GM12801 (cell line): Measurements from ENCODE around the gene TWF2.

Source experiments
- TF ChIP-seq, protein P1 (sequence below): IDR thresholded peaks from one replicate; pipeline ENCODE4 v1.5.1; 2011; ENCODE audit warnings: control low read depth; ENCODE audit not compliant: insufficient read length; ENCODE audit errors: extremely low read depth

TWF2 gene

DNA sequence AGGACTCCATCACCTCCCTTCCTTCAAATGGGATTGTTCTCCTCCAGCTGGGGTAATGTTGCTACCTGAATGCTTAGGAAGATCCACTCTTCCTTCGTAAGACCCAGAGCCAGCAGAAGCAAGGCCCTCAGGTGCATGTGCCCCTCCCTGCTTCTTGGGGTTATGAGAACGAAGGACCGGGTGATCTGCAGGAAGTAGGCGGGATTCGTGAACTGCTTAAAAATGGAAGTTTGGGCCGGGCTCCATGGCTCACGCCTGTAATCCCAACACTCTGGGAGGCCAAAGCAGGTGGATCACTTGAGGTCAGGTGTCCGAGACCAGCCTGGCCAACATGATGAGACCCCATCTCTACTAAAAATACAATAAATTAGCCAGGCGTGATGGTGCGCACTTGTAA is 21.6 kb downstream of the TWF2 start:
- TF ChIP-seq, protein P1, sequence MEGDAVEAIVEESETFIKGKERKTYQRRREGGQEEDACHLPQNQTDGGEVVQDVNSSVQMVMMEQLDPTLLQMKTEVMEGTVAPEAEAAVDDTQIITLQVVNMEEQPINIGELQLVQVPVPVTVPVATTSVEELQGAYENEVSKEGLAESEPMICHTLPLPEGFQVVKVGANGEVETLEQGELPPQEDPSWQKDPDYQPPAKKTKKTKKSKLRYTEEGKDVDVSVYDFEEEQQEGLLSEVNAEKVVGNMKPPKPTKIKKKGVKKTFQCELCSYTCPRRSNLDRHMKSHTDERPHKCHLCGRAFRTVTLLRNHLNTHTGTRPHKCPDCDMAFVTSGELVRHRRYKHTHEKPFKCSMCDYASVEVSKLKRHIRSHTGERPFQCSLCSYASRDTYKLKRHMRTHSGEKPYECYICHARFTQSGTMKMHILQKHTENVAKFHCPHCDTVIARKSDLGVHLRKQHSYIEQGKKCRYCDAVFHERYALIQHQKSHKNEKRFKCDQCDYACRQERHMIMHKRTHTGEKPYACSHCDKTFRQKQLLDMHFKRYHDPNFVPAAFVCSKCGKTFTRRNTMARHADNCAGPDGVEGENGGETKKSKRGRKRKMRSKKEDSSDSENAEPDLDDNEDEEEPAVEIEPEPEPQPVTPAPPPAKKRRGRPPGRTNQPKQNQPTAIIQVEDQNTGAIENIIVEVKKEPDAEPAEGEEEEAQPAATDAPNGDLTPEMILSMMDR = no peak

DNA sequence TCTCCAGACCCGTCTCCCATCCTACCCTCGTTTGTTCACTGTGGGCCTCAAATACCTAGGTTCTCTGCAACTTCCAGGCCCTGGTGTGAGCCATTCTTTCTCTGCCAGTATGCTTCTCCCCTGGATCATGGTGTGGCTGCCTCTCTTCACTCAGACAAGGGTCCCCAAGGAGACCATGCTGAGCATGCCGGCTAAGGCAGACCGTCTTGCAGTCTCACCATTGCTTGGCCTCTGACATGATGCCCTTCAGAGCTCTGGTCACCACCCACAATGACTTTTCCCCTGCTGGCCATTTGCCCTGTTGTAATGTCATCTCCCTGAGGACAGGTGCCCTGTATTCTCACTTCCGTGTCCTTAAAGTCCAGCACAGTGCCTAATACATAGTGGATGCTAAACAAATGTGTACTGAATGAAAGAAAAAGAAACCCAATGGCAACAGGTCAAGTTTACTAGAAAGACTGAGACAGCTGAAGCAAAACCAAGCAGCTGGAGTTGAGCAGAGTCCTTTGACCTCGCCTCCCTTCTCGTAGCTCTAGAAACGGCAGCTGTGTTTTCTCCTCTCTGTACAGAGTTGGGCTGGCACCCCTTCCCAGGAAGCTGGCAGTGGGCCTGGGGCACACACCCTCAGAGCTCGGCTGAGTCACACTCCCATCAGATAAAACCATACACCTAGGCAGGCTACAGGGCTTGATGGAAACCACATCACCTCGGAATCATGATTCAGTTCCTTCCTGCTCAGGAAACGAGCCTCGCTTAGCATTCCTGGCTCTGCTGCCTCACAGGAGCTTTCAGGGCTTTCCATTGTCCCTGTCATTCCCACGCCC is 22.2 kb downstream of the TWF2 start:
- TF ChIP-seq, protein P1 = no peak

DNA sequence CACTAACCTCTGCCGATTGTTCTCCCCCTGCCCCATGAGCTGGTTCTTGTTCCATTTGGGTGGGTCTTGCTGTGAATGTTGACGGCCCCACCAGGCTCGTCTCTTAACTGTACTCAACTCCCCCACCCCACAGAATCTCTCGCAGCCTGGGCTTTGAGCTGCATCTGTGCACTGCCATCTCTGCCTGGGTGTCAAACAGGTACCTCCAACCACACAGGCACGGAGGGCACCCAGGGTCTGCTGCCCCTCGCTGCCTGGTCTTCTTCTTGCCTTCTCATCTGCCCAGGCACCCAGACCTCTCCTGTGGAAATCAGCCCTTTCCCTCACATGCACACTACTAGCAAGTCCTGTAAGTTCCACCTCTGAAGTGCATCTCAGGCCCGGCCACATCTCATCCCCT is 23.6 kb downstream of the TWF2 start:
- TF ChIP-seq, protein P1 = no peak

DNA sequence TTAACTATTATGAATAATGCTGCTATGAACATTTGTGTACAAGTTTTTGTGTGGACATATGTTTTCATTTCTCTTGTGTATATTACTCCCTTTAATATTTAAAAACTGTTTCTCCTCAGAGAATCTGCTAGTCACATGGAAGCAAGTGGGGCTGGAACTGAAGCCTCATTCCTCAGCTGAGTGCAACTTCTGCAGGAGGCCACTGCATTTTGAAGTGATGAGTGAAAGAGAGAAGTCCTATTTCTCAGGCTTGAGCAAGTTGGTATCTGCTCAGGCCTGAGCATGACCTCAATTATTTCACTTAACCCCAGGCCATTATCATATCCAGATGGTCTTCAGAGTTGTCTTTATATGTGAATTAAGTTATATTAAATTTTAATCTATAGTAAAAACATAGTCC is 25.1 kb downstream of the TWF2 start:
- TF ChIP-seq, protein P1 = no peak

DNA sequence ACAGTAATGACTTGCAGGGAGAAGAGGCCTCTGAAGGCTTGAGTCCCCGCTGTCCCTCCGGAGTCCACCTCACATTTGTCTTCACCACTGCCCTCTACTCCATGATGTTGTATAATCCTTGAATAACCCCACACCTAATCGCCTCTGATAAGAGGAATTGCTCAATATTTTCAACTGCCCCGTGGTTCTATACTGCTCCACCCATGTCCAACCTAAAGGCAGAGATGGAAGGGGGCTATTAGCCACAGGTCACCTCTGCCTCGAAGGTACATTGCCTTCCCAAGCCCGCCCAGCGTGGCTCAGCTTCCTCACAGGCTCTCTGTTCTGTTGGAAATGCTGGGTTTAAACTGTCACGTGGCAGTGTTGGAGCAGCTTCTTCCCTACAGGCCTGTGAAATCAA is 26.0 kb downstream of the TWF2 start:
- TF ChIP-seq, protein P1 = no peak

DNA sequence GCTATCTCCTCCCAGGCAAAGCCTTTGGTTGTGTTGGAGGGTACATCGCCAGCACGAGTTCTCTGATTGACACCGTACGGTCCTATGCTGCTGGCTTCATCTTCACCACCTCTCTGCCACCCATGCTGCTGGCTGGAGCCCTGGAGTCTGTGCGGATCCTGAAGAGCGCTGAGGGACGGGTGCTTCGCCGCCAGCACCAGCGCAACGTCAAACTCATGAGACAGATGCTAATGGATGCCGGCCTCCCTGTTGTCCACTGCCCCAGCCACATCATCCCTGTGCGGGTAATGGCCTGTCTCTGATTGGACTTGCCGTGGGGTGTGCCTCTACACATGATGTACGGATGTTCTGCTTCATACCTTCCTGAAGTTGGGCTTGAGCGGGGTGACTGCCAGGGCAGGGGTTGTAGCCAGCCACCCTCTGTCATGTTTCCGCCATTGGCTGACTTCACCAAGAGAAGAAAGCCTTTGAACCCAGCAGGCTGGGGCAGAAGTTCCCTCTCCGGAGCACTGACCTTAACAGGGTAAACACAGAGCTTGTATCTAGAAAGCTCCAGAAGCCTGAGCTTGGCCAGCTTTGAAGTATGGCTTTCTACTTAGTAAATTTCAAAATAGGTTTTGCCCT is 27.6 kb downstream of the TWF2 start:
- TF ChIP-seq, protein P1 = no peak

DNA sequence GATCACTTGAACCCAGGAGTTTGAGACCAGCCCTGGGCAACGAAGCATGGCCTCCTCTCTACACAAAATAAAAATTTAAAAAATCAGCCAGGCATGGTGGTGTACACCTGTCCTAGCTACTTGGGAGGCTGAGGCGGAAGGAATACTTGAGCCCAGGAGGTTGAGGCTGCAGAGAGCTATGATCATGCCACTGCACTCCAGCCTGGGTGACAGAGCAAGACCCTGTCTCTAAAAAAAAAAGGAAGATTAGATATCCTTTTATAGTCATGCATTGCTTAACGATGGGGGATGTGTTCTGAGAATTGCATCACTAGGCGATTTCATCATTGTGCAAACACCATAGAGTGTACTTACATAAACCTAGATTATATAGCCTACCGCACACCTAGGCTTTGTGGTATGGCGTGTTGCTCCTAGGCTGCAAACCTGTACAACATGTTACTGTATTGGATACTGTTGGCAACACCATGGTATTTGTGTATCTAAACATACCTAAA is 28.4 kb downstream of the TWF2 start:
- TF ChIP-seq, protein P1 = no peak
